ENCODE data around the gene PTPRQ.
"Not testable (repeated sequence)": the region's sequence is repeated elsewhere in the genome, so short reads cannot be mapped to it uniquely, and the experiment has no call there.

PTPRQ gene

GRCh38 chr12:80443974-80444666 is at the start of gene PTPRQ:
Gene PTPRQ, plus strand, starts transcription at chr12:80444235. Its CDS starts 111 bp downstream, at chr12:80444346.
- DNase-seq, result no peak

- DNase-seq, result no peak
These were observed 43.5 kb upstream of the PTPRQ start for GRCh38 chr12:80400571-80400991.

DNA sequence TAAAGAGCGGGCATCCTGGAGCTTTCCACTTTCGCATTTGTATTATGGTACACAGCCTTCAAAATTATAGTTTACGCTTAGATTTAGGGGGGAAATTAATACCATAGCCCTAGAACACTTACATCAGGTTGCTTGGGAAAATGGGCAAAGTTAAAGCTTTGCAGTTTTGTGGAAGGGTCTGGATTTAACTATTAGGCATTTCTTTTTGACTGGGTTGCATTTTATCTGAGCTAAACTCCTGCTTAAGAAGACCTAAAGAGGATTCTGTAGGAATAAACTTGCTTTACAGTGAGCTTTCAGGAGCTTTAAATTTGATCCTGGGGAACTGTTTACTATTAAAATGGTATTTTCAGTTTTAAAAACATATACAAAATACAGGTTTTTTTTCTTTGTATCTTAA is 42.8 kb upstream of the PTPRQ start:
- DNase-seq, result no peak

DNA sequence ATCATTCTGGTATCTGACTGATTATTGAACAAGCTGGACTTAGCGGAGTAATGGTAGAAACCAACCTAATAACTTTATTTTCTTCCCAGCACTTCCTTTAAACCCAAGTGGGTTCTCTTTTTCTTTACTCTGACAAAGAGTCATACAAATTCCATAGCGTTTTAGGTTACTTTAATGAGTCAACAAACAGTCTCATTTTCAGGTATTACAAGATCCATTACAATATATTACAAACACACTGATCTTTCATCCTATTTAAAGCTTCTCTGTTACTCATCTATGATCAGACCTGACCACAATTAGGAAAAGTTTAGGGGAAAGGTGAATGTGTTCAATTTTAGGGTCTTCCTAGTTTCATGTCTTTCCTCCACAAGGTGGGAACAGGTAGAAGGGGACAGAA is 39.4 kb upstream of the PTPRQ start:
- DNase-seq, result no peak

- DNase-seq, result no peak
These were observed 37.8 kb upstream of the PTPRQ start for GRCh38 chr12:80406253-80406652.

DNA sequence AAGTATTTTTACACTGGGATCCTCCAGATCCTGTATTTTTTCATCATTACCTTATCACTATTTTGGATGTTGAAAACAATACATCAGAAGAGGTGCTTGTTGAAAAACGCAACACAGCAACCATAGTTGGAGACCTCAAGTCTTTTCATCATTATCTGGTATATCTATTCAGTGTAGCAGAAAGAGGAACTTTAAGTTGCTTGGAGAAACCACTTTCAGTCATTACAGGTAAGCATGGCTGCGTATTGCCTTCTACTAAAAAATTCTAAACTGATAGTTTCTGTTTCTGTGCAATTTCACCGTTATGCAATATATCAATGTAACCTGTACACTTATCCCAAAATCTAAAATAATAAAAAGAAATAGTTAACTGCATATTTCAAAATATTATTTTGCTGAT is 32.2 kb upstream of the PTPRQ start:
- no peak for DNase-seq

- DNase-seq, result no peak
These were observed 31.6 kb upstream of the PTPRQ start for GRCh38 chr12:80412343-80412953.

GRCh38 chr12:80413462-80413861 is 30.6 kb upstream of the PTPRQ start:
- DNase-seq, result no peak

DNA sequence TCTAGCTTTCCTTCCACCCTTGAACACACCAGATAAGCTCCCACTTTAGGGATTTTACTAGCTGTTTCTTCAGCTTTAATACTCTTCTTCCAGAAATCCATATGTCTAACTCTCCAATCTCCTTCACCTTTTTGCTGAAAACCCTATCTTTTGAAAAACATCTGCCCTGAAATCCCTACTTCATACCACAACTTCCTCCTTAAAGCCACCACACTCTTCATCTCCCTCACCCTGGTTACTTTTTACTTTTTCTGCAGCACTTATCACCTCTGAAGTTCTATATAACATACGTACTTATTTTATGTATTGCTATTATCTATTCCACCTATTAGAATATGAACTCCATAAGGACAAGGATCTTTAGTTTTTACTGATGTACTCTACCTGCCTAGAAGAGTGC is 28.6 kb upstream of the PTPRQ start:
- DNase-seq, result no peak

GRCh38 chr12:80419644-80420043 is 24.4 kb upstream of the PTPRQ start:
- DNase-seq, result no peak

- no peak for DNase-seq
These were observed 24.0 kb upstream of the PTPRQ start for GRCh38 chr12:80420075-80420474.

- DNase-seq, result no peak
These were observed 21.5 kb upstream of the PTPRQ start for GRCh38 chr12:80422550-80422949.

GRCh38 chr12:80432061-80432460 is 12.0 kb upstream of the PTPRQ start:
- no peak for DNase-seq

GRCh38 chr12:80441921-80442320 is 2.1 kb upstream of the PTPRQ start:
- no peak for DNase-seq

DNA sequence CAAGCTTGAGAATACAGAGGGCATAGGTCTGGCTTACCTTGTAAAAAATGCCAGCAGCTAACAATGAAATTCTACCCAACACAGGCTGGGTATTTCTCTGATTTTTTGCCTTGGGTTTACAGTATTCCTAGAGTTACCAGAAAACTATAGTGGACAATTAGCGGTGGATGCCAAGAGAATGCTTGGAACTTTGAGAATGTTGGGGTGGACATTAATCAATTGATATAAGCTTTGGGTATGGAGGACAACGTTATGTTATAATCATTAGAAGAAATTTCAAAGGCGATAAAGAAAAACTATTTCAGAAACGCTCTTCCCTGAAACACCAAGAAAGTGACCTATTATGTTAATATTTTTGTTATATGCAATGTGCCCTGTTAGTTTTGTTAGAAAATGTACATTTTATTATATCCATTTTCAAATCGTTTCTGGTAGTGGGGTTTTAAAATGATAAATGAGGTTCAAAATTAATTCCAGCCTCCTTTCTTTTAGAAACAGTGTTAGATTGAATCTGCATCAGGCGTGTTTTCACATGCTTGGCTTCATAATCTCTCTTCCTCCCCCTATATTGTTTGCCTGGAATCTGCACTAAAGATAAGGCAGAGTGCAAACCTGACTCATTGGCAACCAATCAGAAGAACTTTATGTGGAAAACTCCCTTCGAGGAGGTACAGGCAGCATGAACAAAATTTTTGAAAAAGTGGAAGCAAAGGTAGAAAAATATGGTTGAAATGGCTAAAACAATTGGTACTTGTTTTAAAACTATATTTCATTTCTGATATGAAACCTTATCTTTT is 1.4 kb upstream of the PTPRQ start:
- no peak for DNase-seq

DNA sequence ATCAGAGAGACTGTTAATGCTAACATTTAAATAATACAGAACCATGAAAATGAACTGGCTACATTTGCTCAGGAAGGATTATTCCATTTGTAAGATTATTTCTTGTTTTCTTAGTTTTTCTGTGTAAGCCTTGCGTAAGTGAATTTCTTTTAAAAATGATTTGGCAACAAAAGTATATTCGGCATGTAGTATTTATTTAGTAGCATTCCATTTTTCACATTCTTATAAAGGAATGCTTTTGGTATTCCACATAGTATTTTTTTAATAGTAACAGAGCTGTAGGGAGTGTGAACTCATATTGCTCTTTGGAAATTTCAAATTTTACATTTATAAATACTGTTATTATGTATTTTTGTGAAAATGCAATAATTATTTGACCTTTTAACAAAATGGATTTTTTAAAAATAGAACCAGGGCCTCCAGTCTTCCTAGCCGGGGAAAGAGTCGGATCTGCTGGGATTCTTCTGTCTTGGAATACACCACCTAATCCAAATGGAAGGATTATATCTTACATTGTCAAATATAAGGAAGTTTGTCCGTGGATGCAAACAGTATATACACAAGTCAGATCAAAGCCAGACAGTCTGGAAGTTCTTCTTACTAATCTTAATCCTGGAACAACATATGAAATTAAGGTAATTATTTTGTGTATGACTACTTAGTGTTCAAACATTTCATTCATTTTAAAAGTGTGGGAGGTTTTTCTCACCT is 1.2 kb downstream of the PTPRQ start:
- no peak for DNase-seq

- no peak for DNase-seq
These were observed 12.5 kb downstream of the PTPRQ start for GRCh38 chr12:80456513-80456912.

DNA sequence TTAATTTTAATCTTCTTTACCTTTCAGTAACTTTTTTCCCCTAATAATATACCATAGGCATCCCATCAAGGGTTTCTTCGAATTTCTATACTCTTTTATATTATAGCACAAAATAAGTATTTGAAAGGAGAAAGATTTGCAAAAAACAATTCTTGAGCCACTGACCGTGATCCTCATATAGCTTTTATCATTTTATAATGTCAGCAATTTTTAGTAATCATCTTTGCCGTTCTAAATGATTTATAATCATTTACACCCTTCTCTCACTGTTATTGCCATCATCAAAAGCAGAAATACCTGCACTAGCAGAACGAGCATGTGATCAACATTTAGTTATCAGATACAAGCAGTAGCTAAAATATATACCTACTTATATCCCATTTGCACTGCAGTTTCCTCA is 16.9 kb downstream of the PTPRQ start:
- DNase-seq, result no peak

- not testable (repeated sequence) for DNase-seq
These were observed 17.8 kb downstream of the PTPRQ start for GRCh38 chr12:80461851-80462250.

DNA sequence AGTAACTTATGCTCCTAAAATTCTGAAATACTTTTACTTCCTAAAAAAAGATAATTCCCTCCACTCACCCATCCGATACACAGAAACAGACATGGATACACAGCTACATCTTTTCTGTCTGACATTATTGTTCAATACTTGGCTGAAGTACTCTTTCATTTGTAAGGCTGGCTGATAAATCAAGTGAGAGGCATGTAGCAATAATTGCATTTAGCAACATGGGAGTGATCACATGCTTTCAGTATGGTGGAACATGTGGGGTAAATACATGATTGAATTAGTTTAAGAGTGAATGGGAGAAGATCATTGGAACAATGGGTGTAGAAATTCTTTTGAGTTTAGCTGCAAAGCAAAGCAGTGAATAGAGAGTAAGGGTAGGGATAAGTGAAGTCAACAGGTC is 25.6 kb downstream of the PTPRQ start:
- DNase-seq, result no peak

- DNase-seq, result no peak
These were observed 26.4 kb downstream of the PTPRQ start for GRCh38 chr12:80470403-80470802.

DNA sequence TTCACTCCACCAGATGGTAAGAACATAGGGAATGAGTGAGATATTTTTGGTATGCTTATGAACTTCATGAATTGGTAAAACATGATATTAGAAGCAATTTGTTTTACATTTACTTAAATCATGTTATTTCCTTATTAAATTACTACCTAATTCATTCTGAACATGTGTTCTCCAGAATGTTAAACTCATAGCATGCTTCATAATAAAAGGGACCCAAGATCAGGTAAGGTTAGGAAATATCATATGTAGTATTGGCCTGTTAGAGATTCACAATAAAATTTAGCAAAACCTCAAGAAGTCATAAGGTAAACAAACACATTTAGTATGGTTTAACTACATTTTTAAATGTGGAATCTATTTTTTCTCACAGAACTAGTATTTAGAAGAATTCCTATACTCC is 28.2 kb downstream of the PTPRQ start:
- no peak for DNase-seq

DNA sequence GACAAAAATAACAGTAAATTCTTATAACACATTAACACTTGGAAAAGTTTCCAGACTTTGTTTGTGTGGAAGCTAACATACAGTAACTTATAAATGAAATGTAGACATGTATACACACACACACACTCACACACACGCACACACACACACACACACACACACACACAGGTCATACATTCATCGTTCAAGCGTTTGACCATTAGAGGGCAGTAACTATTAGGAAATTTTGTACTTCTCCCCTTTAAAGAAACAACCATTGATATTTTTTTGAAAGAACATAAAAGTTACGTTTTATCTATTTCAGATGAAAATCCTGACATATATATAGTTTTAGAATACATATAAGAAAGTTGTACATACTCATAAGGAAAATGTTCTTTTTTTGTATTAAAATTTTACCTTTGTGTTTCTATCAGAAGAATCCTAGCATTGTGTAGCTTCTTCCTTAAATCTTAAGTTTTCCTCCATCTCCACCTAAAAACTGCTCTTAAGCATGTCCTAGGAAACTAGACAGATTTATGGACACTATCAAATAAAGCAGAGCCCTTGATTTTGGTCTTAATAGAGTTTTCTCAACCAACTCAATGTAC is 29.0 kb downstream of the PTPRQ start:
- DNase-seq, result no peak

Data from activated CD4-positive, alpha-beta T cell treated with anti-CD3 and anti-CD28 coated beads, Interleukin-2, amount 50 U/mL, for 4 hours (primary cell).